ENCODE data around the gene CSNK1A1. TPM values are rescaled to one million over a fixed set of nuclear protein-coding genes. Genes with fewer than 3 reads are reported as not detected.

The CSNK1A1 gene
- polyA plus RNA-seq, 1 donor from 2014 or later: 217 TPM

GRCh38 chr5:149584121-149584520 lies 32.9 kb upstream of the CSNK1A1 start:
- H3K9me3 ChIP-seq (ENCODE audit: low read length): no peaks in the 10 kb centered on the region
- H2AFZ ChIP-seq (ENCODE audit: low read depth, low read length): no peak overlapping the region
- no peaks in the 10 kb centered on the region for H3K36me3 ChIP-seq (ENCODE audit: insufficient read depth, low read length)
- peaks cover 21% of the 10 kb centered on the region for H3K27me3 ChIP-seq (ENCODE audit: insufficient read depth, low read depth, low read length)
- no peak overlapping the region for H3K9ac ChIP-seq (ENCODE audit: low read length)
- no peaks in the 10 kb centered on the region for H3F3A ChIP-seq (ENCODE audit: insufficient read depth, low read length, poor library complexity, severe bottlenecking)
- H3K4me2 ChIP-seq (ENCODE audit: low read length): no peak overlapping the region
- no peaks in the 10 kb centered on the region for H3K79me2 ChIP-seq (replicated peaks; ENCODE audit: insufficient read depth, low read length)
- H4K20me1 ChIP-seq (ENCODE audit: insufficient read depth): no peaks in the 10 kb centered on the region
- no peaks in the 10 kb centered on the region for H3K9me2 ChIP-seq (ENCODE audit: insufficient read depth, low read length)
- H3K27ac ChIP-seq (ENCODE audit: low read length): no peak overlapping the region
- no peak overlapping the region for H3K4me3 ChIP-seq (ENCODE audit: low read length)
- TF ChIP-seq MXI1 (conservative IDR thresholded peaks at IDR 0.05; ENCODE audit: poor library complexity, severe bottlenecking) (no peak), RAD21 (conservative IDR thresholded peaks at IDR 0.05) (no peak), POLR2AphosphoS5 (IDR thresholded peaks at IDR 0.05) (no peak), TAF1 (IDR thresholded peaks at IDR 0.05; ENCODE audit: low read depth) (no peak), SMC3 (conservative IDR thresholded peaks at IDR 0.05; ENCODE audit: poor library complexity) (no peak), CTCF (IDR thresholded peaks at IDR 0.05; ENCODE audit: poor library complexity, severe bottlenecking) (no peak), EP300 (conservative IDR thresholded peaks at IDR 0.05; ENCODE audit: poor library complexity, severe bottlenecking) (no peak), REST (IDR thresholded peaks at IDR 0.05; ENCODE audit: borderline replicate concordance) (no peak)

GRCh38 chr5:149583394-149583793 lies 32.2 kb upstream of the CSNK1A1 start:
- Histone ChIP-seq H3K27ac (ENCODE audit: low read length) (no peak overlapping the region), H3K4me3 (ENCODE audit: low read length) (no peak overlapping the region)

More at GRCh38 chr5:149583394-149583793, 32.2 kb upstream of the CSNK1A1 start:
- Histone ChIP-seq H3K4me2 (ENCODE audit: low read length) (no peak overlapping the region), H3F3A (ENCODE audit: insufficient read depth, low read length, poor library complexity, severe bottlenecking) (no peaks in the 10 kb centered on the region), H3K79me2 (replicated peaks; ENCODE audit: insufficient read depth, low read length) (no peaks in the 10 kb centered on the region), H3K27me3 (ENCODE audit: insufficient read depth, low read depth, low read length) (peaks cover 21% of the 10 kb centered on the region), H3K36me3 (ENCODE audit: insufficient read depth, low read length) (no peaks in the 10 kb centered on the region), H3K9me2 (ENCODE audit: insufficient read depth, low read length) (no peaks in the 10 kb centered on the region), H4K20me1 (ENCODE audit: insufficient read depth) (no peaks in the 10 kb centered on the region), H2AFZ (ENCODE audit: low read depth, low read length) (no peak overlapping the region), H3K9ac (ENCODE audit: low read length) (no peak overlapping the region), H3K9me3 (ENCODE audit: low read length) (no peaks in the 10 kb centered on the region)
- TF ChIP-seq CTCF (IDR thresholded peaks at IDR 0.05; ENCODE audit: poor library complexity, severe bottlenecking) (no peak), TAF1 (IDR thresholded peaks at IDR 0.05; ENCODE audit: low read depth) (no peak), RAD21 (conservative IDR thresholded peaks at IDR 0.05) (no peak), EP300 (conservative IDR thresholded peaks at IDR 0.05; ENCODE audit: poor library complexity, severe bottlenecking) (no peak), POLR2AphosphoS5 (IDR thresholded peaks at IDR 0.05) (no peak), SMC3 (conservative IDR thresholded peaks at IDR 0.05; ENCODE audit: poor library complexity) (no peak), MXI1 (conservative IDR thresholded peaks at IDR 0.05; ENCODE audit: poor library complexity, severe bottlenecking) (no peak), EZH2 (IDR thresholded peaks at IDR 0.05; ENCODE audit: borderline replicate concordance, insufficient read depth, low read length, poor library complexity, severe bottlenecking) (no peak), REST (IDR thresholded peaks at IDR 0.05; ENCODE audit: borderline replicate concordance) (no peak)
